GM18909 (cell line): ENCODE results near the gene TMEM256.

Experiments
- ATAC-seq: cut with Tn5 transposase; IDR thresholded peaks from one replicate; pipeline ENCODE4 v1.9.1; 2021; ENCODE audit warnings: mild to moderate bottlenecking; ENCODE audit not compliant: unreplicated experiment, poor library complexity

Gene TMEM256

GRCh38 chr17:7409716-7410115, 5.8 kb upstream of the TMEM256 start:
- ATAC-seq: no peak

DNA sequence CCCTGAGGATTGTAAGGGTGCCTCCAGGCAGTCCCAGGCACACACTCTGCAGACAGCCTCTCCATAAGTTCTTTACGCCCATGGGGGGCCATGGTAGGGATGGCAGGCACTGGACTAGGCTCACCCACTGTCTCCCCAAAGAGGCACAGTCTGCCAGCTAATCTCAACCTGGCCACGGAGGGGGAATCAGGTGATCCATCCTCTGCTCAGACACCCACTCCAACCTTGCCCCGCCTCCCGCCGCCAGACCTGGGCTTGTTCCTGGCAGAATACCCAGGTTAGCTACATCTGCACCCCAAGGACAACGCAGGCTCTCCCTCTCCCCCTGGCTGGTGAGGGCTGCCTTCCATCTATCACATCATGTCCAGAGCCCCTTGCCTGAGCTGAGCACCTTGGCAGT, 5.0 kb upstream of the TMEM256 start:
- ATAC-seq: no peak

GRCh38 chr17:7408252-7408727, 4.4 kb upstream of the TMEM256 start:
- no peak for ATAC-seq

- ATAC-seq: no peak
Observed at GRCh38 chr17:7407485-7408251, 3.8 kb upstream of the TMEM256 start, which contains the start of gene NLGN2. Gene NLGN2 (plus strand): TSS chr17:7407845. CDS start chr17:7408256, 411 bp downstream.

GRCh38 chr17:7407082-7407481, 3.2 kb upstream of the TMEM256 start:
- no peak for ATAC-seq

- no peak for ATAC-seq
Observed at GRCh38 chr17:7406235-7406825, 2.4 kb upstream of the TMEM256 start.

GRCh38 chr17:7405350-7406234, 1.7 kb upstream of the TMEM256 start:
- no peak for ATAC-seq

- ATAC-seq: peak; percentile 5
Observed at GRCh38 chr17:7404737-7405349, 946 bp upstream of the TMEM256 start.

DNA sequence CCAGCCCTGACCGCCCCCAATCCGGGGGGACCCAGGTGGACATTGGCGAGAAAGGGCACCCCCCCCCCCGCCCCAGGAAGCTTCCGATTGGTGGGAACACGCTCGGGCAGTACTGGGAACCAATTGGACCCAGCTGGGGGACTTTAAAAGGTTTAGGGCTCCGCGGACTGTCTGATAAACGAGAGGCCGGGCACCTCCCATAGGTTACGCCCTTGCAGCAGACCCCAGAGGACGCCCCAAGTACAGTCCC, 245 bp downstream of the TMEM256 start:
- no peak for ATAC-seq

- no peak for ATAC-seq
Observed at GRCh38 chr17:7403043-7403726, 712 bp downstream of the TMEM256 start.

DNA sequence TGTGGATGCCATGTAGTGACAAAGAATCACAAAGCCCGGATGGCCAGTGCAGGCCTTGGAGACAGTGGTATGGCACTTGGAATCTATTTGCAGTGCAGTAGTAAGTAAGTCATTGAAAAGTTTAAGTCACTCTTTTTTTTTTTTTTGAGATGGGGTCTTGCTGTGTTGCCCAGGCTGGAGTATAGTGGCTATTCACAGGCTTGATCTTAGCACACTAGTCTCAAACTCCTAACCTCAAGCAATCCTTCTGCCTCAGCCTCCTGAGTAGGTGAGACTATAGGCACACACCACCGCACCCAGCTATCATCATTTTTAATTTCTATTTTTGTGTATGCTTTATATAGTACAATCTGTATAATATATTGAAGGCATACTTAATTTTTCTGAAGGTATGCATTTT, 5.3 kb downstream of the TMEM256 start:
- no peak for ATAC-seq

DNA sequence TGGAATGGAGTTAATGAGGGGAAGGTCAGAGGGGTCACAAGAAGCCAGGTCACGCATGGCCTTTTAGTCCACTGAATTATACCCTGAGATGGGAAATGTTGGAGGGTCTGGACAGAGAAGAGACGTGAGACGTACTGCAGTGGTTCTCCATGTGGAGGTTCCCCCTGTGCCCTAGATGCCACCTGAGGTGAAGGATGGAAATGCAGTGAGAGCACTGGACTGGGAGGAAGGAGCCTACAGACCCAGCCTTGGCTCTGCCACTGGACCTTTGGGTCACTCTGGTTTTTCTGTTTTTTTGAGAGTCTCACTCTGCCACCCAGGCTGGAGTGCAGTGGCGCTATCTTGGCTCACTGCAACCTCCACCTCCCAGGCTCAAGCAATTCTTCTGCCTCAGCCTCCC, 7.8 kb downstream of the TMEM256 start:
- ATAC-seq: no peak

- ATAC-seq: peak; percentile 80
Observed at GRCh38 chr17:7394452-7395191, 9.3 kb downstream of the TMEM256 start, which contains the start of gene PLSCR3. Gene PLSCR3 (minus strand): TSS chr17:7394525. CDS start chr17:7394110, 415 bp downstream.

DNA sequence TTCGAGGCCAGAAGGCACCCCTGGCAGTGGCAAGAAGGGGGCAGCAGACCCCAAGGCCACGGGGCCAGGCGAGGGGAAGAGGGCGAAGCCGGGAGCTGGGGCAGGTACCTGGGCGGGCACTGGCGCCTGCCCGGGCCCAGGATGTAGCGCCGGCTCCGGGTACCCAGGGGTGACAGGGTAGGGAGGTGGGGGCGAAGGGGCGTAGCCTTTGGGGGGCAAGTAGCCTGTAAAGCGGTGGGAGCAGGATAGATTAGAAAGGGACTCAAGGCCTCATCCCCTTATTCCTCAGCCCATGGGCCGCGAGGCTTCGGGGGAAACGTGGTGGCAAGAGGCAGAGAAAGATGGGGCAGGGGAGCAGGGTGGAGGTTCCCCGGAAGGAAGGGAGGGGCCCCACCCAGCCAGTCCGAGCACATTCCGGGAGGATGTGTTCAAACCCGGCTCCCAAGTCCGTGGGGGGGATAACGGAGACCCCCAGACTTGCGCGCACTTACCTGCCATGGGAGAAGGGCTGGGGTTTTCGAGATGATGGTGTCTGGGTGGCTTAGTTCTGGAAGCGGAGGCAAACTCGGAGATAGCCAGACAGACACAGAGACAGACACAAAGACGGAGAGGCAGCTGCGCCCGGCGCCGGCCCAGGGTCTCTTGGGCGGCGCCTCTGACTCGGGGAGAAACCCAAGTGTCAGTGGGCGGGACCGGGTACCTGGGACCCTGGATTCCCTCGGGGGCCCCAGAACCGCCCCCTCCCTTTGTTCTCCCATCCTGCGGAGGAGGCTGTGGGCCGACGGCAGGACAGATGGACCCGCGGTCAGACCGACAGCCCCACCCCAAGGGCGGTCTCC, 10.1 kb downstream of the TMEM256 start:
- ATAC-seq: peak; percentile 51

- ATAC-seq: no peak
Observed at GRCh38 chr17:7392696-7393612, 10.9 kb downstream of the TMEM256 start.

- ATAC-seq: no peak
Observed at GRCh38 chr17:7391307-7391706, 12.6 kb downstream of the TMEM256 start.
